Measurements from ENCODE around the gene TAB3.

The TAB3 gene

GRCh38 chrX:30889147-30890140, at the start of gene TAB3:
Gene TAB3, minus strand, starts transcription at chrX:30889254. Its CDS starts 29,666 bp downstream, at chrX:30859588.
- DNase-seq, result peak; percentile 78 to 86

- no peak for DNase-seq
Observed at GRCh38 chrX:30938295-30938694, 49.2 kb upstream of the TAB3 start.

- DNase-seq, result no peak
Observed at GRCh38 chrX:30935985-30936384, 46.9 kb upstream of the TAB3 start.

- DNase-seq, result no peak
Observed at GRCh38 chrX:30931920-30932319, 42.9 kb upstream of the TAB3 start.

- DNase-seq, result no peak
Observed at GRCh38 chrX:30930679-30931078, 41.6 kb upstream of the TAB3 start.

- no peak for DNase-seq
Observed at GRCh38 chrX:30930143-30930542, 41.1 kb upstream of the TAB3 start.

GRCh38 chrX:30920271-30920670, 31.2 kb upstream of the TAB3 start:
- no peak for DNase-seq

GRCh38 chrX:30918480-30918879, 29.4 kb upstream of the TAB3 start:
- DNase-seq, result no peak

GRCh38 chrX:30913492-30913891, 24.4 kb upstream of the TAB3 start:
- DNase-seq, result no peak

- DNase-seq, result no peak
Observed at GRCh38 chrX:30910124-30910860, 21.2 kb upstream of the TAB3 start.

- DNase-seq, result no peak
Observed at GRCh38 chrX:30906726-30907125, 17.7 kb upstream of the TAB3 start.

- DNase-seq, result no peak
Observed at GRCh38 chrX:30905321-30905720, 16.3 kb upstream of the TAB3 start.

- no peak for DNase-seq
Observed at GRCh38 chrX:30904632-30905031, 15.6 kb upstream of the TAB3 start.

- DNase-seq, result no peak
Observed at GRCh38 chrX:30904186-30904585, 15.1 kb upstream of the TAB3 start.

- no peak for DNase-seq
Observed at GRCh38 chrX:30900227-30900626, 11.2 kb upstream of the TAB3 start.

GRCh38 chrX:30898886-30899285, 9.8 kb upstream of the TAB3 start:
- DNase-seq, result no peak

GRCh38 chrX:30895370-30895769, 6.3 kb upstream of the TAB3 start:
- DNase-seq, result no peak

- DNase-seq, result no peak
Observed at GRCh38 chrX:30893206-30893605, 4.2 kb upstream of the TAB3 start.

GRCh38 chrX:30892591-30892990, 3.5 kb upstream of the TAB3 start:
- no peak for DNase-seq

GRCh38 chrX:30888526-30889146, 418 bp downstream of the TAB3 start:
- DNase-seq, result no peak

- no peak for DNase-seq
Observed at GRCh38 chrX:30887721-30888120, 1.3 kb downstream of the TAB3 start.

- no peak for DNase-seq
Observed at GRCh38 chrX:30887288-30887687, 1.8 kb downstream of the TAB3 start.

- DNase-seq, result no peak
Observed at GRCh38 chrX:30885136-30885535, 3.9 kb downstream of the TAB3 start.

Measured in hippocampal formation (tissue), 2 donors.